ENCODE results near the gene LHPP.

The LHPP gene

DNA sequence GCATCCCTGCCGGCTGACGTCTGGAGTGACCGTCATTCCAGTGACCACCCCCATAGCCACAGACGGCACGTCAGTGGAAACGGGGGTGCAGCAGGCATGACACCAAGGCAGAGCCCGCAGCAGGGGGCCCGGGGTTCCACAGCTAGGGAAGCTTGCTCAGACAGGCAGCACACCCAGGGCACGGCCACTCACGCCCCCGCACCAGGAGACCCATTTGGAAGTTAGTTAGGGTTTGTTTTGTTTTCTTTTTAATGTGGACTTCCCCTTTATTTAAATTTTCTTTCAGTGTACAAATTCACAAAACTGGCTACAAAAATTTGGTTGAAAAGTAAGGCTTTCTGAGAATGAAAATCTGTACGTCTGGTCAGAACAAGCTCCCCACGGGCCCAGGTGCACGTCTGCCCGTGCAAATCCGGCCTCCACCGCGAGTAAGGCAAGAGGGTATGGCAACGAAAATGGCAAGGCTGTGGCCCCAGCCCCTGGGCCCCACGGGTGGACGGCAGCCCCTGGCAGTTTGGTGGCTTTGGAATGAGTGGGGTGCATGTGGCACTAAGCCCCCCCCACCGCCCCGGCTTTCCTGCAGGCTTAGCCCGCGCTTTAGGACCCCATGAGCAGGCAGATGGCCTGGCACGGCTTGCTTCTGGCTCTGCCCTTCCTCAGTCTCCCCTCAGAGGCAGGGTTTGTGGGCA, 158.3 kb downstream of the LHPP start:
- TF ChIP-seq, protein P1, sequence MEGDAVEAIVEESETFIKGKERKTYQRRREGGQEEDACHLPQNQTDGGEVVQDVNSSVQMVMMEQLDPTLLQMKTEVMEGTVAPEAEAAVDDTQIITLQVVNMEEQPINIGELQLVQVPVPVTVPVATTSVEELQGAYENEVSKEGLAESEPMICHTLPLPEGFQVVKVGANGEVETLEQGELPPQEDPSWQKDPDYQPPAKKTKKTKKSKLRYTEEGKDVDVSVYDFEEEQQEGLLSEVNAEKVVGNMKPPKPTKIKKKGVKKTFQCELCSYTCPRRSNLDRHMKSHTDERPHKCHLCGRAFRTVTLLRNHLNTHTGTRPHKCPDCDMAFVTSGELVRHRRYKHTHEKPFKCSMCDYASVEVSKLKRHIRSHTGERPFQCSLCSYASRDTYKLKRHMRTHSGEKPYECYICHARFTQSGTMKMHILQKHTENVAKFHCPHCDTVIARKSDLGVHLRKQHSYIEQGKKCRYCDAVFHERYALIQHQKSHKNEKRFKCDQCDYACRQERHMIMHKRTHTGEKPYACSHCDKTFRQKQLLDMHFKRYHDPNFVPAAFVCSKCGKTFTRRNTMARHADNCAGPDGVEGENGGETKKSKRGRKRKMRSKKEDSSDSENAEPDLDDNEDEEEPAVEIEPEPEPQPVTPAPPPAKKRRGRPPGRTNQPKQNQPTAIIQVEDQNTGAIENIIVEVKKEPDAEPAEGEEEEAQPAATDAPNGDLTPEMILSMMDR (conservative IDR thresholded peaks at IDR 0.05; ENCODE audit: low read depth, low read length) = no peak
- H3K79me2 ChIP-seq (ENCODE audit: insufficient read depth, low read depth) = no peaks in the 10 kb centered on the region
- H3K4me1 ChIP-seq (ENCODE audit: low read depth, poor library complexity, severe bottlenecking) = peaks cover 7% of the 10 kb centered on the region
- H3K27ac ChIP-seq = no peak overlapping the region
- H3K4me3 ChIP-seq (IDR thresholded peaks at IDR 0.05; ENCODE audit: insufficient read depth, low read depth, low read length) = no peak overlapping the region
- H3K27me3 ChIP-seq (ENCODE audit: insufficient read depth, low read depth) = no peaks in the 10 kb centered on the region
- no peak overlapping the region for H3K4me2 ChIP-seq
- H4K20me1 ChIP-seq (ENCODE audit: insufficient read depth) = no peaks in the 10 kb centered on the region
- H3K9ac ChIP-seq = no peak overlapping the region
- H2AFZ ChIP-seq (ENCODE audit: low read depth) = no peak overlapping the region
- H3K36me3 ChIP-seq (ENCODE audit: insufficient read depth) = no peaks in the 10 kb centered on the region

DNA sequence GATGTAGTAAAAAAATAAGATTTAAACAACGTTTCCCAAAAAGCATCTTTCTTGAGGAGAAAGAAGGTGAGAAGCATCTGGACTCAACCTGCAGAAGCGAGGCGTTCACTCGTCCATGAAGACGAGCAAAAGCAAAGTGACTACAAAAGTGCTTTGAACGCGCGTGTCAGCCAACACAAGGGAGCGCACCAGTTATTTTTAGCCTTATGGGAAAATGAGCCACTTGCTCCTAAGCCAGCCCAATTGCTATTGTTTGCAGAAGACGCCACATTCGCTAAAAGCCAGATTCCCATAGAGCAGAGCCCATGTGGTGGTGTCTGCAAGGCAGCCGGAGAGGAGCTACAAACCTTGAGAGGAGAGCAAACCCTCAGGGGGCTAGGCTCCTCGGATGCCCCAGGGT, 160.0 kb downstream of the LHPP start:
- Histone ChIP-seq H2AFZ (ENCODE audit: low read depth) (no peak overlapping the region), H3K4me3 (IDR thresholded peaks at IDR 0.05; ENCODE audit: insufficient read depth, low read depth, low read length) (no peak overlapping the region), H3K4me2 (no peak overlapping the region), H3K36me3 (ENCODE audit: insufficient read depth) (no peaks in the 10 kb centered on the region), H4K20me1 (ENCODE audit: insufficient read depth) (no peaks in the 10 kb centered on the region), H3K9ac (no peak overlapping the region), H3K4me1 (ENCODE audit: low read depth, poor library complexity, severe bottlenecking) (peaks cover 22% of the 10 kb centered on the region), H3K27ac (no peak overlapping the region), H3K27me3 (ENCODE audit: insufficient read depth, low read depth) (no peaks in the 10 kb centered on the region), H3K79me2 (ENCODE audit: insufficient read depth, low read depth) (no peaks in the 10 kb centered on the region)
- TF ChIP-seq, protein P1 (conservative IDR thresholded peaks at IDR 0.05; ENCODE audit: low read depth, low read length) = no peak

DNA sequence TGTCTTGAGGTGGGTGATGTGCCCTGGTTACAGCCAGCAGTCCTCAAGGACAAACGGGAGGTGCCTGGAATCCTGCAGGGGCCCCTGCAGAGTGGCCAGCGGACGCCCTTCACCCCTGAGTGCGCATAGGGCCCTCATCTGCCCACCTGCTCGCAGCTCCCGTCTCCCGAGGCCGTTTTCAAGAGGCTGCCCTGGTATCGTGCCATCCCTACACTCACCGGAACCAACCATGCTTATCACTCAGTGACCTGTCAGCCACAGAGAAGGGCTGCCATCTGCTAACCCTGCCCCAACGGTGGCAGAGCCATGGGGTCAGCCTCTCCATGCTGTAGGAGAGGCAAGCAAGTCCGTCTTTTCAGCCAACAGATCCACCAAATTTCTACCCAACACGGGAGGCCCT, 160.5 kb downstream of the LHPP start:
- Histone ChIP-seq H3K27me3 (ENCODE audit: insufficient read depth, low read depth) (no peaks in the 10 kb centered on the region), H3K4me3 (IDR thresholded peaks at IDR 0.05; ENCODE audit: insufficient read depth, low read depth, low read length) (no peak overlapping the region), H3K27ac (no peak overlapping the region), H2AFZ (ENCODE audit: low read depth) (no peak overlapping the region), H4K20me1 (ENCODE audit: insufficient read depth) (no peaks in the 10 kb centered on the region), H3K9ac (no peak overlapping the region), H3K79me2 (ENCODE audit: insufficient read depth, low read depth) (no peaks in the 10 kb centered on the region), H3K4me1 (ENCODE audit: low read depth, poor library complexity, severe bottlenecking) (peaks cover 27% of the 10 kb centered on the region), H3K36me3 (ENCODE audit: insufficient read depth) (no peaks in the 10 kb centered on the region), H3K4me2 (no peak overlapping the region)
- TF ChIP-seq, protein P1 (conservative IDR thresholded peaks at IDR 0.05; ENCODE audit: low read depth, low read length) = no peak

DNA sequence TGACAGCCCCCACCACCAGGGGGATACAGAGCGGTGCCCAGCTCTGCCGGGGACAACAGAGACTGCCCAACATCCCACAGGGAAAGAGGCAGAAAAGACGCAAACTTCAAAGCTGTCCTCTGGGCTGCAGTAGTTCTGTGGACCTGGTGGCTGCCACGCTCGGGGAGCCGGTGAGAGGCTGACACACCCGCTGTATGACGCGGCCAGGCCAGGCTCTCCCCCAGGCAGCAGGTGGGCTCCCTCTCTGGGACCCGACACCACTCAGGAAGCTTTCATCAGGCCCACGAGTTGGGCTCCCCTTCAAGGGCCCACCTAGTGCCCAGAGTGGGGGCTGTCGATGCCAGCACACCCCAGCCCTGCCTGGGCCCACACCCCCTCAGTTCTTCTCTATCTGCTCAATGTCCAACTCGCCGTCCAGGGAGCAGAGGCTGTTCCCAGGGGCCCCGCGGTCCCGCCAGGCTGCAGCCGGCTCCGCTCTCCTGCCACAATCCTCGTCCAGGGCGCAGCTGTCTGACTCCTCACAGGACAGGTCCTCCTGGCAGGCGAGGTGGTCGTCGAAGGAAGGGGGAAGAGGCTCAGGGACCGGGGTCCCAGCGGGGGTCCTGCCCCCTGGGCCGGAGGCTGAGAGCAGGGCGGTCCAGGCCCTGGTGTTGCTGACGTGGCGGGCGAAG, 161.4 kb downstream of the LHPP start:
- no peak overlapping the region for H3K4me2 ChIP-seq
- no peak overlapping the region for H3K27ac ChIP-seq
- TF ChIP-seq, protein P1 (conservative IDR thresholded peaks at IDR 0.05; ENCODE audit: low read depth, low read length) = no peak
- no peak overlapping the region for H2AFZ ChIP-seq (ENCODE audit: low read depth)
- H3K4me3 ChIP-seq (IDR thresholded peaks at IDR 0.05; ENCODE audit: insufficient read depth, low read depth, low read length) = no peak overlapping the region
- H3K9ac ChIP-seq = no peak overlapping the region
- H3K4me1 ChIP-seq (ENCODE audit: low read depth, poor library complexity, severe bottlenecking) = peaks cover 35% of the 10 kb centered on the region
- no peaks in the 10 kb centered on the region for H3K27me3 ChIP-seq (ENCODE audit: insufficient read depth, low read depth)
- H3K36me3 ChIP-seq (ENCODE audit: insufficient read depth) = no peaks in the 10 kb centered on the region
- no peaks in the 10 kb centered on the region; the same call in 1 of the 2 replicates for H3K79me2 ChIP-seq (ENCODE audit: insufficient read depth, low read depth)
- H4K20me1 ChIP-seq (ENCODE audit: insufficient read depth) = no peaks in the 10 kb centered on the region
